Mesenchymal stem cell (in vitro differentiated cells and primary cell): Measurements from ENCODE around the gene SLFN14.
A peak's percentile ranks its signal among the peaks of the same experiment; 100 is the strongest.

Experiments used
- DNase-seq: peaks from one replicate; pipeline ENCODE4 v3.0.0-alpha.2; 2013
- H2AFZ ChIP-seq: one replicate; pipeline ENCODE4 v1.6.1; 2013; ENCODE audit warnings: low read depth, mild to moderate bottlenecking, control low read depth, inconsistent platforms, low read length, moderate library complexity
- H2AK5ac ChIP-seq: 2 replicates; pipeline ENCODE4 v1.6.1; 2013; ENCODE audit warnings: low read length, moderate library complexity, mild to moderate bottlenecking, inconsistent platforms; ENCODE audit not compliant: severe bottlenecking
- H2BK120ac ChIP-seq: one replicate; pipeline ENCODE4 v1.6.1; 2013; ENCODE audit warnings: low read depth, mild to moderate bottlenecking, inconsistent platforms, low read length, moderate library complexity
- H2BK12ac ChIP-seq, 2 experiments: one replicate each; pipeline ENCODE4 v1.6.1; 2013; ENCODE audit warnings: inconsistent platforms in 2 of 2, low read length in 2 of 2, mild to moderate bottlenecking in 2 of 2, moderate library complexity in 2 of 2, control low read depth in 1 of 2
- H2BK15ac ChIP-seq: one replicate; pipeline ENCODE4 v1.6.1; 2013; ENCODE audit warnings: mild to moderate bottlenecking, low read depth, inconsistent platforms; ENCODE audit not compliant: poor library complexity, severe bottlenecking
- H2BK5ac ChIP-seq: 2 replicates; pipeline ENCODE4 v1.6.1; 2013; ENCODE audit warnings: low read depth, mild to moderate bottlenecking, low read length, control low read depth, inconsistent platforms; ENCODE audit not compliant: poor library complexity, severe bottlenecking
- H3K14ac ChIP-seq, 2 experiments: one replicate each; pipeline ENCODE4 v1.6.1; 2013; ENCODE audit warnings: inconsistent platforms in 2 of 2, low read length in 2 of 2, control low read depth in 1 of 2, mild to moderate bottlenecking in 1 of 2, moderate library complexity in 1 of 2
- H3K18ac ChIP-seq, 2 experiments: one replicate each; pipeline ENCODE4 v1.6.1; 2013; ENCODE audit warnings: inconsistent platforms in 2 of 2, low read length in 2 of 2, control low read depth in 1 of 2, low read depth in 1 of 2, mild to moderate bottlenecking in 1 of 2
- H3K23ac ChIP-seq, 2 experiments: one replicate each; pipeline ENCODE4 v1.6.1; 2013; ENCODE audit warnings: inconsistent platforms in 2 of 2, low read length in 2 of 2, mild to moderate bottlenecking in 2 of 2, moderate library complexity in 2 of 2, control low read depth in 1 of 2
- H3K27ac ChIP-seq: 2 replicates; pipeline ENCODE4 v1.5.1; 2013; ENCODE audit warnings: mild to moderate bottlenecking, moderate library complexity, low read length, control low read depth, inconsistent platforms; ENCODE audit not compliant: poor library complexity, severe bottlenecking
- H3K27me3 ChIP-seq, 2 experiments: 2 replicates each; pipeline versions ENCODE4 v1.6.1 to v1.7.0; 2013; ENCODE audit warnings: low read length in 2 of 2, mild to moderate bottlenecking in 2 of 2, moderate library complexity in 2 of 2, control low read depth in 1 of 2, inconsistent platforms in 1 of 2; ENCODE audit not compliant: control insufficient read depth in 1 of 2, insufficient read depth in 1 of 2
- H3K36me3 ChIP-seq, 2 experiments: 2 replicates each; pipeline versions ENCODE4 v1.6.1 to v1.7.0; 2013; ENCODE audit warnings: low read length in 2 of 2, control low read depth in 1 of 2, inconsistent platforms in 1 of 2, low read depth in 1 of 2, mild to moderate bottlenecking in 1 of 2; ENCODE audit not compliant: insufficient read depth in 2 of 2, control insufficient read depth in 1 of 2
- H3K4ac ChIP-seq, 2 experiments: one replicate each; pipeline ENCODE4 v1.6.1; 2013; ENCODE audit warnings: inconsistent platforms in 2 of 2, low read length in 2 of 2, mild to moderate bottlenecking in 2 of 2, moderate library complexity in 2 of 2, control low read depth in 1 of 2, low read depth in 1 of 2
- H3K4me1 ChIP-seq: 2 replicates; pipeline ENCODE4 v1.6.1; 2013; ENCODE audit warnings: low read depth, low read length, control low read depth; ENCODE audit not compliant: control insufficient read depth, insufficient read depth
- H3K4me2 ChIP-seq: 2 replicates; pipeline ENCODE4 v1.6.1; 2013; ENCODE audit warnings: low read length, mild to moderate bottlenecking, inconsistent platforms; ENCODE audit not compliant: poor library complexity, severe bottlenecking
- H3K4me3 ChIP-seq, 2 experiments: 2 replicates each; pipeline versions ENCODE4 v1.5.1 to v1.7.0; 2013; ENCODE audit warnings: low read length in 2 of 2, mild to moderate bottlenecking in 2 of 2, control low read depth in 1 of 2, low read depth in 1 of 2; ENCODE audit not compliant: insufficient read depth in 1 of 2
- H3K79me1 ChIP-seq: replicated peaks from 2 replicates; pipeline ENCODE4 v1.6.1; 2013; ENCODE audit warnings: mild to moderate bottlenecking, control low read depth, low read length, inconsistent platforms; ENCODE audit not compliant: poor library complexity, severe bottlenecking
- H3K9ac ChIP-seq: 2 replicates; pipeline ENCODE4 v1.7.0; 2013; ENCODE audit warnings: mild to moderate bottlenecking, low read length, moderate library complexity
- H3K9me3 ChIP-seq: 2 replicates; pipeline ENCODE4 v1.7.0; 2013; ENCODE audit warnings: mild to moderate bottlenecking, low read length; ENCODE audit not compliant: control insufficient read depth
- H4K8ac ChIP-seq: one replicate; pipeline ENCODE4 v1.6.1; 2013; ENCODE audit warnings: inconsistent platforms, mild to moderate bottlenecking, low read length, moderate library complexity
- H4K91ac ChIP-seq: one replicate; pipeline ENCODE4 v1.6.1; 2013; ENCODE audit warnings: mild to moderate bottlenecking, low read length, inconsistent platforms
- WGBS: methylation state at CpG from one replicate; pipeline ENCODE4 v1.1.7; 2013; ENCODE audit warnings: mixed read lengths; 5-methylcytosine and 5-hydroxymethylcytosine counted together

Gene SLFN14

DNA sequence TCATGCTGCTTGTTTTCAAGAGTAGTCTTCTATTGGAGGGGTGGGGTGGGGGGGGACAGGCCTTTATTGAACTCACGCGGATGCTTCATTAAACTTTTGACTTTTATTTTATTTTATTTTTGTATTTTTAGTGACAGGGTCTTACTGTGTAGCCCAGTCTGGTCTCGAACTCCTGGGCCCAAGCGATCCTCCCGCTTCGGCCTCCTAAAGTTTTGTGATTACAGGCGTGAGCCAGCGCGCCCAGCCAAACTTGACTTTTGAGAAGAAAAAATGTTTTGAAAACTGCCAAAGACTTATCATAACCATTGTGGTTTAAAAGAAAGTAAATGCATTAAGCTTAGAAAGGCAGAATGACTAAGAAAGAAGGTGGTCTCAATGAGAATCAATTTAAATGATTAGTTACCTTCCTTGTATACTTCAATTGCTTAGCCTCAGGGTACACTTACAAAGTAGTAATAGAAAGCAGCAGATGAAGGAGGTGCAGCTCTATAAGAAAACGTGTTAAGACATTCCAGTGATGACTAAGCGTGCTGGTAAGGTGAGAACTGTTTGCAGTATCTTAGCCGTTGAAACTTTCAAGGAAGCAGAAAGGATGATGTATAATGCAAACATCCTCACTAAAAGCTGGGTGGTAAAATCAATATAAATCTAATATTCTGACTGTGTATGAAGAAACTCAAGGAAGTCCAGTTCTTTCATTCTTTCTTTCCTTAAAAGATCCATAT lies 27.7 kb upstream of the SLFN14 start:
- WGBS: 66% methylated on average over 10 of the region's 12 CpGs

DNA sequence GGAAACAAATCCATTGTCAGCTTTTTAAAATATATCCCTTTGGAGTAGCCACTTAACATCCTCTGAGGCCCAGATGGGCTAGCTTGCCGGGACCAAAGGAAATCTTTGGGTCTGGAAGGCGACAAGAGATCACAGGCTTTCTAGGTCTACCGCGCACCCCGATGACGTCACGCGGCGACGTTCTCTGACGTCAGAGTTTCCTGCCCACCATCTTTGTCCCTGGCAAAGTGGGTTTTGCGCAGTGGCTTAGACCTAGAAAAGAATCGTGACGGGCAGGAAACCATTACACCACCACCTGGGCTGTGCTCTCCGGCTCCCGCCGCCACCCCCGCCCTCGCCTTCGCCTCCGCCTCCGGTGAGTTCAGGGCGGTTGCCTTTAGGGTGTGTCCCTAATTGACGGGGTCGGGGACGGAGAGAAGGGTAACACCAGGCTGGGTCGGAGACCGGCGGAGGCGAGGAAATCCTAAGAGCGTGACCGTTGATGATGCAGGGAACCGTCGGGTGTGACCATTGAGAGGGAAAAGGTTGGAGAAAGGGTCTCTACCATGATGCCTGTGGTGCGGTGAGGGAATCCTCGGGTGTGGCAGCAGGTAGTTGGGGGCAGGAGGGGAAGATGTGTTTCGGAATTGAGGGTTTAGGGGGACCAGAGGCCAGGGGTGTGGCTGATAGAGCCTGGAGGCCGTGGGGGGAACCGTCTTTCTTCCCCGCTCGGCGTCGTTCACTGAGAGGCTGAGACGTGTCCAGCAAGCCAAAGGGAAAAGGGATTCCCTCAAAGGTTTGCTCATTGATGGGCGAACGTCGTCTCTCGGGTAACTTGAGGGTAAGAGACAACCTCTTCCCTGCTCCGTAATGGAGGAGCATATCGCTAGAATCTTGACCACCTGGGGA lies 26.7 kb upstream of the SLFN14 start, which contains the start of gene AP2B1:
Gene AP2B1, plus strand, starts transcription at position 249 of the 888 bp plus-strand sequence. CDS start 6,709 bp downstream, outside the sequence.
- Histone ChIP-seq H3K27me3 (peaks cover 0 to 3% of the 10 kb centered on the region in 2 experiments), H2BK15ac (peak within 1 kb of the TSS; percentile 55), H3K4ac (peak within 1 kb of the TSS; percentile 58 to 85), H3K9ac (peak within 1 kb of the TSS; percentile 98), H3K4me1 (peaks cover 2% of the 10 kb centered on the region), H2BK12ac (peak within 1 kb of the TSS in 1 of 2 experiments; percentile 0), H3K18ac (peak within 1 kb of the TSS; percentile 78 to 83), H3K27ac (peak within 1 kb of the TSS; percentile 67), H4K8ac (peak within 1 kb of the TSS; percentile 98), H3K4me2 (peak within 1 kb of the TSS; percentile 83), H3K14ac (peak within 1 kb of the TSS in 1 of 2 experiments; percentile 63), H3K36me3 (peaks cover 0 to 2% of the 10 kb centered on the region in 2 experiments), H2BK120ac (peak within 1 kb of the TSS; percentile 6), H3K4me3 (peak within 1 kb of the TSS; percentile 83 to 98), H2BK5ac (no peak within 1 kb of the TSS), H3K9me3 (no peaks in the 10 kb centered on the region), H3K79me1 (no peaks in the 10 kb centered on the region), H4K91ac (peak within 1 kb of the TSS; percentile 90), H2AFZ (peak within 1 kb of the TSS; percentile 11), H3K23ac (peak within 1 kb of the TSS in 1 of 2 experiments; percentile 51), H2AK5ac (no peak within 1 kb of the TSS)
- peak; percentile 97 for DNase-seq
- WGBS: under 1% methylated on average over 50 of the region's 50 CpGs

More for the DNA sequence above, 27.7 kb upstream of the SLFN14 start:
- H3K27ac ChIP-seq: peak overlapping the region; percentile 67
- H3K27me3 ChIP-seq: peaks cover 0 to under 1% of the 10 kb centered on the region in 2 experiments
- H2BK5ac ChIP-seq: no peak overlapping the region
- no peak overlapping the region for H2AFZ ChIP-seq
- H2BK120ac ChIP-seq: no peak overlapping the region
- H3K79me1 ChIP-seq: no peaks in the 10 kb centered on the region
- peaks cover 0 to 4% of the 10 kb centered on the region in 2 experiments for H3K36me3 ChIP-seq
- peak overlapping the region; percentile 83 to 98 for H3K4me3 ChIP-seq
- H4K8ac ChIP-seq: no peak overlapping the region
- peak; percentile 70 for DNase-seq
- no peak overlapping the region for H2BK12ac ChIP-seq
- no peaks in the 10 kb centered on the region for H3K9me3 ChIP-seq
- no peak overlapping the region for H3K23ac ChIP-seq
- no peak overlapping the region for H2BK15ac ChIP-seq
- H3K4me2 ChIP-seq: peak overlapping the region; percentile 83
- no peak overlapping the region for H3K4ac ChIP-seq
- H3K9ac ChIP-seq: peak overlapping the region; percentile 98
- no peak overlapping the region for H3K14ac ChIP-seq
- H2AK5ac ChIP-seq: no peak overlapping the region
- H4K91ac ChIP-seq: no peak overlapping the region
- H3K4me1 ChIP-seq: peaks cover 4% of the 10 kb centered on the region
- no peak overlapping the region for H3K18ac ChIP-seq

GRCh38 chr17:35586569-35587073 lies 26.0 kb upstream of the SLFN14 start:
- no peak overlapping the region for H4K91ac ChIP-seq
- H2AFZ ChIP-seq: no peak overlapping the region
- H2BK15ac ChIP-seq: no peak overlapping the region
- peak overlapping the region; percentile 40 for H3K4me2 ChIP-seq
- peak overlapping the region in 1 of 2 experiments; percentile 98 for H3K4me3 ChIP-seq
- H3K9ac ChIP-seq: peak overlapping the region; percentile 98
- no peak overlapping the region for H2BK12ac ChIP-seq
- H3K23ac ChIP-seq: no peak overlapping the region
- WGBS: 56% methylated on average over 7 of the region's 7 CpGs
- no peak for DNase-seq
- H4K8ac ChIP-seq: peak overlapping the region; percentile 98
- no peaks in the 10 kb centered on the region for H3K79me1 ChIP-seq
- H2AK5ac ChIP-seq: no peak overlapping the region
- peak overlapping the region in 1 of 2 experiments; percentile 26 for H3K18ac ChIP-seq
- H3K36me3 ChIP-seq: no peaks in the 10 kb centered on the region
- H3K27me3 ChIP-seq: peaks cover 0 to 3% of the 10 kb centered on the region in 2 experiments
- no peak overlapping the region for H3K14ac ChIP-seq
- peaks cover 2% of the 10 kb centered on the region for H3K4me1 ChIP-seq
- H3K27ac ChIP-seq: peak overlapping the region; percentile 45
- H3K4ac ChIP-seq: peak overlapping the region in 1 of 2 experiments; percentile 15
- H3K9me3 ChIP-seq: no peaks in the 10 kb centered on the region
- H2BK120ac ChIP-seq: no peak overlapping the region
- H2BK5ac ChIP-seq: no peak overlapping the region
